GM19025 (cell line): ENCODE results near the gene LTB4R2.

Source experiments
- ATAC-seq: cut with Tn5 transposase; IDR thresholded peaks from one replicate; pipeline ENCODE4 v1.9.1; 2021; ENCODE audit warnings: mild to moderate bottlenecking, low read depth, moderate library complexity; ENCODE audit not compliant: unreplicated experiment

The LTB4R2 gene

DNA sequence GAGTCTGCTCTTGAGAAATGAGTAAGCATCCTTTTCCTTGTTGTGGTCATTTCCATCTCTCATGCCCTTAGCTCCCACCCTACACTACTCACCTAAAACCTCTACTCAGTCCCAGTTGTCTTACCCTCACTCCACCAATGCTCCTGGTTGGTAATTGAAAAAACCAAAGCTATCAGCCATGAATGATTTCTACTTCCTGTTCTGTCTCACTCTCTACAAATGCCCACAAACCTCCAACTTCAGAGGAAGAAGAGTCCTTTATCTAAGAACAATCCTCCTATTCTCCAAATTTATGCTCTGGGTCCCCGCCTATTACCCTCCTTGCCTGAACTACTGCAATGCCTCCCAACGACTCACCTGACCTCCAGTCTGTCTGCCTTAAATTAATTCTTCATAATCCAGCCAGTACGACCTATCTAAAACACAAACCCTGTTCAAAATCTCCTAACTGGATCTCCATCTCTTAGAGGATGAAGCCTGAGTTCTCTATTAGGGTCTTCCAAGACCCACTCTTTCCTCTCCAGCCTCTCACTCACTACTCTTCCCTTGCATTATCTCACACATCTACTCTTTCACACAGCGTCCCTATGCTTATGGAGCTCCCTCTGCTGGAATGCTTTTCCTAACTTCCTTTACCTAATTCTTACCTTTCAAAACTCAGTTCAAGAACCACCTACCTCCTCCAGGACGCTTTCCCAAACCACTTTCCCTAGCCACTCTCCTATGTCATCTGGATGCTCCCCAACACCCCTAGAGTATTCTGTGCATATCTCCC, 12.6 kb upstream of the LTB4R2 start:
- peak; percentile 10 for ATAC-seq

GRCh38 chr14:24298892-24299254, 11.1 kb upstream of the LTB4R2 start:
- ATAC-seq: no peak

DNA sequence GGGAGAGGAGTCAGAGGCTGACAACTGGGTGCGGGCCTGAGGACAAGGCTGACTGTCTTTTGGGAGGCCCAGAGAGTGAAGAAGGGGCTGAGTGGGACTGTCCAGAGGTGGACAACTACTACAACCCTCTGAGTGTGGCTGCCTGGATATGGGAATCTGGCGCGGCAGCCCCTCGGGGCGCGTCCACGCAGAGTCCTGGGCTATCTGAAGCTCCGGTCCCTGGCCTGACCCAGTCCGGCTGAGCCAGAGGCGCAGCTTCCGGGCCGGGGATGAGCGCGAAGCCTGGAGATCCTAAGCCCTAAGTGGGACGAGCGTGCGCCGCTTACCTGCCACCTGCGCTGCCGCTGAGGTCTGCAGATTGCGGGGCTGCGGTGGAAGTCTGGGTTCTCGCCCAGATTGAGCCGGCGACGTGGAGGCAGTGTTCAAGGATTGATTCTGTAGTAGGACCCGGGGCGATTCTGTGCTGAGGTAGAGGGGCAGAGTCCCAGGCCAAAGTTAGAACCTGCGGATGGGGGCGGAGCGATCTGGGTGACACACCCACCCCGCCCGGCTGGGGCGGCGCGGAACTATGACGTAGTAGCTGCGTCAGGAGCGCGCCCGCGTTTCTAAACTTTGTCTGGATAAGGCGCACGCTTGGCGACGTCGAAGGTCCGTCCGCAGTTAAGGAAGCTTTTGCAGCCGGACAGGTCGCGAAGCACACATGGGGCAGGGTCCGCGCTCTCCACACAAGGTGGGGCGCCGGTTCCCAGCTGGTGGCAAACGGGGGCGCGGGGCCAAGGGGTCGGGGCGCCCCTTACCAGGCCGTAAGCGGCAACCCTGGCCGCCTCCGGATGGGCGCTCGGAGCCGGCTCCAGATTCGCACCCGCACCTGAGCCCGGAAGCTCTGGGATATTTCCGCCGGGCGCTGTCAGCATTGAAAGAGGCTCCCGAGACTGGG, 10.4 kb upstream of the LTB4R2 start, which contains the start of the genes DHRS1 and NOP9:
Gene DHRS1, minus strand, starts transcription at position 526 of the 937 bp plus-strand sequence. CDS start 674 bp downstream, outside the sequence.
Gene NOP9, plus strand, starts transcription at position 596 of the 937 bp plus-strand sequence. Its CDS starts 105 bp downstream, at position 701.
- peak; percentile 61 for ATAC-seq

DNA sequence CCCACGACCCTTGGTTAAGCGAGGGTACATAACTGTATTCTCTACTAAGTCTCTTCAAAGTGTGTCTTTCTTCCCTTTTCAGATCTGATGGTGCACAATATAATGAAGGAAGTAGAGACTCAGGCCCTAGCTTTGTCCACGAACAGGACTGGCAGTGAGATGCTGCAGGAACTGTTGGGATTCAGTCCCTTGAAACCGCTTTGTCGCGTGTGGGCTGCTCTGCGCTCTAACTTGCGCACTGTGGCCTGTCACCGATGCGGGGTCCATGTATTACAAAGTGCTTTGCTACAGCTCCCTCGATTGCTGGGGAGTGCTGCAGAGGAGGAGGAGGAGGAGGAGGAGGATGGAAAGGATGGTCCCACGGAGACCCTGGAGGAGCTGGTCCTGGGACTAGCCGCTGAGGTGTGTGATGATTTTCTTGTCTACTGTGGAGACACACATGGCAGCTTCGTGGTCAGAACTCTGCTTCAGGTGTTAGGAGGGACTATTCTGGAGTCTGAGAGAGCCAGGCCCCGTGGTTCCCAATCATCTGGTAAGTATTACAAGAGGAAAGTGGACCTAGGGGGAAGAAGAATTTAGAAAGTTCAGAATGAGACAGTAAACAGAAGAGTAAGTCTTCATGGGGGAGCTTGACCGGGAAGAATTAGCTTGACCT, 9.5 kb upstream of the LTB4R2 start:
- ATAC-seq: no peak

- no peak for ATAC-seq
Measured at GRCh38 chr14:24304019-24304387, 5.9 kb upstream of the LTB4R2 start.

- no peak for ATAC-seq
Measured at GRCh38 chr14:24307156-24307574, 2.8 kb upstream of the LTB4R2 start.

DNA sequence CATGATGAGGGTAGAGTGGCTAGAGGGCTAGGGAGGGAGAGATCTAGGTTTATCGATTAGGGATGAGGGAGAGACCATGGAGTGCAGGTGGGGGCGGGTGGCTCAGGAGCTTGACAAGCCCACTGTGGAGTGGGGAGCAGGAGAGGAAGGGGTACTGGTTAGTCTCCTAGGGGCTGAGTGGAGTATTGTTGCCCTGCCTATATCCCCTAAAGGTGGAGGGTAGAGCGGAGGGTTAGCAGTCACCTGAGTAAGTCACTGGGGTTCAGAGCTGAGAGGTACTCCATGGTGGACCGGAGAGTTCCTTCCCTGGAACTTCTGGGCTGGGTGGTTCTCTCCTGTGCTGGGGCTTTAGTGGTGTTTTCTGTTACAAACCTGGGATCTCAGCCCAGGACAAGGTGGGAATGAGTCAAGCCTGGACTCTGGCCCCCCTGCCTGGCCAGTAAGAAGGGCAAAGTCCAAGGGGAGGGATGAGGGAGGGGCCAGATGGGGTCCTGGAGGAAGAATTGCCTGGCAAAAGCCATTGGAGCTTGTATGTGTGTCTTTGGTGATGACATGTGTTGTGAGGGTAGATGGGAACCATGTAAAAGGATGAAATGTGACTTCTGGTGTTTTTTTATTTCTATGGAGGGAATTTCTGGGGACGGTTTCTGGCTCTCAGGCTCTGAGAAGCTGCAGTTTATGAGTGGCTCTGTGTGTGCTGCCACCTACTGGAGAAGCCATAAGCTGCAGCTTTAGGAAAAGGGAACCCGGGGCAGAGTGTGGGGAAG, 2.2 kb upstream of the LTB4R2 start, which contains the start of gene CIDEB:
Gene CIDEB, minus strand, starts transcription at position 403 of the 767 bp plus-strand sequence. Its CDS starts 119 bp downstream, at position 284.
- no peak for ATAC-seq

DNA sequence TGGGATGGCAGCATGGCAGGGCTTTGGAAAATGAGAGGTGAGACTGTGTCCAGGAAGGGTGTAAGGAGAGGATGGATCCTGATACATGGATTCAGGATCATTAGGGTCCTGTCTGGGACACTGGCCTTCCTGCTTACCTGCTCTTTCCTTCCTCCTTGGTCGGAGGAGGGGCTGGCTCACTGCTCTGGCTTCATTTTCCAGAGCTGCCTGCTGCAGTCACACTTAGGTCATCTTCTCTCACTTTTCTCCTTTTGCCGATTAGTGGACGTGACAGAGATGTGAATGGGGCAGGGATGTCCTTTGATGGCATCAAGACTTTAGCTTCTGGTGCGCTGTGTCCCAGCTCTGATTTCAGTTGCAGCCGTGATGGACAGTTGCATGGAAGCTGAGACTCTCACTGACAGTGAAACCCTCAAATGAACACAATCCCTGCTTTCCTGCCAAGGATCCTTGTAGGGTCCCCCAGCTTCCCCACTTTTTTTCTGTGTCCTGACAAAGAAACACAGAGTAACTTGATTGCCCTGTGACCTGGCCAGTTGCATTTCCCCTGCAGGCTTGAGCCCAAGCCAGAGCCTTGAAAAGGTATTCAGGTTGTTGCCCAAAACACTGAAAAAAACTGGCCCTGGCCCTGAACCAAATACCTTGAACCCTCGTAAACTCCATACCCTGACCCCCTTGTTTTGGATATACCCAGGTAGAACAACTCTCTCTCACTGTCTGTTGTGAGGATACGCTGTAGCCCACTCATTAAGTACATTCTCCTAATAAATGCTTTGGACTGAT, 1.4 kb upstream of the LTB4R2 start:
- no peak for ATAC-seq

DNA sequence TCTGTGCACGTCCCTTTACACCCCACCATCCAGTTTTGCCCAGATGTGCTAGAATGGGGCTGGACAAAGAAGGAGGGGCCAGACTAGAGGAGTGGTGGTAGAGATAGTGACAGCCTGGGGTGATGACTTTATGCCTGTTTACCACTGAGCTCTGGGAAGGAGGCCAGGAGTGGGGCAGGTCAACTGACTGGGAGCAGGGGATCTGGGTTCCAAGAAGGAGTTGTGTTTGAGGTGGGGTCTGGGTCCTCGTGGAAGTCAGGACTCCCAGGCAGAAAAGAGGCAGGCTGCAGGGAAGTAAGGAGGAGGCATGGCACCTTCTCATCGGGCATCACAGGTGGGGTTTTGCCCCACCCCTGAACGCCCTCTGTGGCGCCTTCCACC, 315 bp downstream of the LTB4R2 start:
- no peak for ATAC-seq

DNA sequence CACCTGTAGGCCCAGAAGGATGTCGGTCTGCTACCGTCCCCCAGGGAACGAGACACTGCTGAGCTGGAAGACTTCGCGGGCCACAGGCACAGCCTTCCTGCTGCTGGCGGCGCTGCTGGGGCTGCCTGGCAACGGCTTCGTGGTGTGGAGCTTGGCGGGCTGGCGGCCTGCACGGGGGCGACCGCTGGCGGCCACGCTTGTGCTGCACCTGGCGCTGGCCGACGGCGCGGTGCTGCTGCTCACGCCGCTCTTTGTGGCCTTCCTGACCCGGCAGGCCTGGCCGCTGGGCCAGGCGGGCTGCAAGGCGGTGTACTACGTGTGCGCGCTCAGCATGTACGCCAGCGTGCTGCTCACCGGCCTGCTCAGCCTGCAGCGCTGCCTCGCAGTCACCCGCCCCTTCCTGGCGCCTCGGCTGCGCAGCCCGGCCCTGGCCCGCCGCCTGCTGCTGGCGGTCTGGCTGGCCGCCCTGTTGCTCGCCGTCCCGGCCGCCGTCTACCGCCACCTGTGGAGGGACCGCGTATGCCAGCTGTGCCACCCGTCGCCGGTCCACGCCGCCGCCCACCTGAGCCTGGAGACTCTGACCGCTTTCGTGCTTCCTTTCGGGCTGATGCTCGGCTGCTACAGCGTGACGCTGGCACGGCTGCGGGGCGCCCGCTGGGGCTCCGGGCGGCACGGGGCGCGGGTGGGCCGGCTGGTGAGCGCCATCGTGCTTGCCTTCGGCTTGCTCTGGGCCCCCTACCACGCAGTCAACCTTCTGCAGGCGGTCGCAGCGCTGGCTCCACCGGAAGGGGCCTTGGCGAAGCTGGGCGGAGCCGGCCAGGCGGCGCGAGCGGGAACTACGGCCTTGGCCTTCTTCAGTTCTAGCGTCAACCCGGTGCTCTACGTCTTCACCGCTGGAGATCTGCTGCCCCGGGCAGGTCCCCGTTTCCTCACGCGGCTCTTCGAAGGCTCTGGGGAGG, 985 bp downstream of the LTB4R2 start, which contains the start of gene LTB4R:
Gene LTB4R, plus strand, starts transcription at position 857 of the 959 bp plus-strand sequence. CDS start 4,150 bp downstream, outside the sequence.
- ATAC-seq: peak; percentile 66

DNA sequence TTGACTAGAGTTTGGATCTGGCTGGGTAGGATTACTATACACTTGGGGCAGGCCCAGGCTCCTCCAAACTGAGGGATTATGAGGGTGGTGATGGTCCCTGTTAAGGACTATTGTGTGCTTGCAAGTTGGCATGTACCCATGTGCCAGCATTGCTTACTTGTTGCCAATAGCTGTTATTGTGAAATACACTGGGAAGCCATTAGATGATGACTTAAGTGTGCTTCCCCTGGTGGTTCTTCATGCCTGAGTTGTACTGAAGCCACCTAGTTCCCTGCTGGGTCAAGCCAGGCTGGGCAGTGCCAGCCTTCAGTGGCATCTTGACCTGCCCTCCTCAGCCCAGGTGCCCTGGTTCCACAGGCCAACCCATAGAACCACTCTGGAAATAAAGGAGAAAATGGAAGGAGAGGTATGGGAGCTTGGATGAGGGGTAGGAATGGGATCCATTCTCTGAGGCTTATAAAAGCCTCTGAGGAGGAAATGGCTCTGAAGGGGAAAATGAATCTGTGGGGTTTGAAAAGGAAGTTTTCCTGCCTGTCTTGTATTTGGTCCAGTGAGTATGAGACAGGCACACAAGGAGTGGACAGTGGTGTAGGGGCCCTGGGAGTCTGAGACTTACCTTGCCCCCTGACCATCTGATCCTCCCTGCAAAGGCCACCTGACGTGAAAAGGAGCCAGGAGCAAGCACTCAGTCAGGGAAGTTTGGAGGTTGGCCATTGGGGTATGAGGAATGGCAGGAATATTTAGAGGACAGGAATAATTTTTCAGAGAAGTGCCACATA, 2.1 kb downstream of the LTB4R2 start:
- no peak for ATAC-seq

DNA sequence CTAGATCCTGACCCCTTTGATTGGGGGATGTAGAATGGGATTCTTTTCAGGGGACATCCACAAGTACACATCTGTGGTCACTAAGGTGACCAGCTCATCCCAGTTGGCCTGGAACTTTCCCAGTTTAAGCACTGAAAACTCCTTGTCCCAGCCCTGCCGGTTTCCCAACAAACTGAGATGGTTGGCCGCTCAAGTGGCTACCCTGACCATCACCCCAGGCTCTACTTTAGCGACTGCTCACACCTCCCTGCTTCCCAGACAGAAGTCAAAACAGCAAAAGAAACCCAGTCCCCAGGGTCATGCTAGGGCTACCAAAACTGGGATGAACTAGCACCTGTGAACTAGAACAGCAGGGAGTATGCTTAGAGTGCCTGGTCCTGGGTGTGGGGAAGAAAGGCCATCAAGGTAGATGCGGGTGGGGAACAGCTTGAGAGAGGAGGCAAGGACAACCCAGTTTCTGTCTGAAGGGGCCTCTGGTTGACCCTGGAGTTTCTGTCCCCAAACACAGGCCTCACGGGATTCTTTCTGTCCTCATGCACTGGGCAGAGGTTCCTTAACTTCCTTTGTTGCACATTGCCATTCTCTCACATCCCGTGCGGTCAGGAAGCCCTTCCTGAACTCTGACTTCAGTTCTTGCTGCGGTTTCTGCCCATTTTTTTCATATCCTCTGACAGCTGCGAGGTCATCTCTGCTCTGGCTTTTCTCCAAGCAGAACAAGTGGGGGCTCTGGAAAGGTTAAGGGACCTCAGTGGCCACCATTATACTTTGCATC, 3.0 kb downstream of the LTB4R2 start:
- no peak for ATAC-seq

GRCh38 chr14:24313913-24314312, 4.0 kb downstream of the LTB4R2 start:
- no peak for ATAC-seq

- no peak for ATAC-seq
Measured at GRCh38 chr14:24314377-24315193, 4.6 kb downstream of the LTB4R2 start.

DNA sequence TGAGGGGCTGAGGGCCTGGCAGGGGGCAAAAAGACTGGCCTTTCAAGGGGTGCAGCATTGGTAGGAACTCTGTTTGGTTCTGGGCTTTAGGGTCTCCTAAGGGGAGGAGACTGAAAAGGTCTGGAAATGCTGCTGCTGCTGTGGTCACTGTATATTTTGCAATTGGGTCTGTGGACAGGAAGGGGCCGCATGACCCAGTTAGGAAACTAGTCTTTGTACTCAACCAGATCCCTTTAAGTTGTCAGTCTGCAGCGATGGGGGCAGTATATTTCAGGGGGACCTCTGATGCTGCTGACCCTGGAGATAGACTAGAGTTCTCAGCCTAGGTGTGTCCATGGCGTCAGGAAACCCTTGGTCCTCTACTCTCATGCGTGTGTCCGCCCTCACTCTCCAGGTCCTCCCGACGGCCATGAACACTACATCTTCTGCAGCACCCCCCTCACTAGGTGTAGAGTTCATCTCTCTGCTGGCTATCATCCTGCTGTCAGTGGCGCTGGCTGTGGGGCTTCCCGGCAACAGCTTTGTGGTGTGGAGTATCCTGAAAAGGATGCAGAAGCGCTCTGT, 5.4 kb downstream of the LTB4R2 start:
- ATAC-seq: no peak
